Raji (cell line): ENCODE results near the gene PIGT.

Source experiments
- POLR2A ChIP-seq: IDR thresholded peaks from 2 replicates; pipeline ENCODE4 v1.6.1; 2011; ENCODE audit warnings: low read depth, low read length, control low read depth; ENCODE audit not compliant: insufficient read depth

PIGT gene

GRCh38 chr20:45433316-45433715 lies 17.4 kb downstream of the PIGT start:
- TF ChIP-seq POLR2A: no peak

GRCh38 chr20:45433976-45434375 lies 18.0 kb downstream of the PIGT start:
- no peak for TF ChIP-seq POLR2A

GRCh38 chr20:45436732-45437485 lies 21.0 kb downstream of the PIGT start:
- no peak for TF ChIP-seq POLR2A

- TF ChIP-seq POLR2A: no peak
Measured at GRCh38 chr20:45440424-45440823, 24.5 kb downstream of the PIGT start.

GRCh38 chr20:45440891-45441685 lies 25.1 kb downstream of the PIGT start:
- no peak for TF ChIP-seq POLR2A

- no peak for TF ChIP-seq POLR2A
Measured at GRCh38 chr20:45441746-45442145, 25.8 kb downstream of the PIGT start.

- TF ChIP-seq POLR2A: no peak
Measured at GRCh38 chr20:45444050-45444449, 28.1 kb downstream of the PIGT start.

- no peak for TF ChIP-seq POLR2A
Measured at GRCh38 chr20:45445805-45446562, 30.0 kb downstream of the PIGT start.

- no peak for TF ChIP-seq POLR2A
Measured at GRCh38 chr20:45448270-45448669, 32.3 kb downstream of the PIGT start.

GRCh38 chr20:45449528-45449927 lies 33.6 kb downstream of the PIGT start:
- no peak for TF ChIP-seq POLR2A

GRCh38 chr20:45450097-45450818 lies 34.3 kb downstream of the PIGT start:
- no peak for TF ChIP-seq POLR2A

GRCh38 chr20:45452238-45452637 lies 36.3 kb downstream of the PIGT start:
- TF ChIP-seq POLR2A: no peak

- TF ChIP-seq POLR2A: no peak
Measured at GRCh38 chr20:45452772-45453691, 37.1 kb downstream of the PIGT start.

GRCh38 chr20:45456632-45457031 lies 40.7 kb downstream of the PIGT start:
- no peak for TF ChIP-seq POLR2A
